ENCODE data around the gene ZNF148.

GRCh38 chr3:125231895-125232294 is 143.2 kb downstream of the ZNF148 start:
- TF ChIP-seq ZBTB26 (tag by site-specific recombination; optimal IDR thresholded peaks at IDR 0.05) (no peak), YY1 (tag by site-specific recombination; IDR thresholded peaks at IDR 0.05) (no peak), ZSCAN5A (tag by site-specific recombination; IDR thresholded peaks at IDR 0.05) (no peak), ZNF280D (tag by site-specific recombination; IDR thresholded peaks at IDR 0.05) (no peak), REPIN1 (tag by site-specific recombination; IDR thresholded peaks at IDR 0.05; ENCODE audit: low read depth) (no peak), CTCF (tag by site-specific recombination; IDR thresholded peaks at IDR 0.05) (no peak), ZSCAN18 (tag by site-specific recombination; IDR thresholded peaks at IDR 0.05) (no peak), KLF16 (tag by site-specific recombination; IDR thresholded peaks at IDR 0.05) (no peak), ZNF202 (tag by site-specific recombination; IDR thresholded peaks at IDR 0.05; ENCODE audit: borderline replicate concordance) (no peak), ZFP3 (tag by site-specific recombination; IDR thresholded peaks at IDR 0.05; ENCODE audit: low read depth) (no peak), ZBTB48 (tag by site-specific recombination; IDR thresholded peaks at IDR 0.05) (no peak), REST (tag by site-specific recombination; IDR thresholded peaks at IDR 0.05) (no peak)

Data from HEK293 (cell line).